Measurements from ENCODE around the gene LIME1.

Gene LIME1

GRCh38 chr20:63778857-63779256, 42.4 kb downstream of the LIME1 start:
- no peak for DNase-seq (ENCODE audit: low spot score)
- no peak for TF ChIP-seq CTCF (IDR thresholded peaks at IDR 0.05; ENCODE audit: borderline replicate concordance, control extremely low read depth, extremely low read depth, insufficient read depth, missing control alignments)
- in situ Hi-C loops (cut with MboI; ENCODE audit: low sequenced_read_pairs, unreplicated experiment) = no loop called here

- TF ChIP-seq CTCF (IDR thresholded peaks at IDR 0.05; ENCODE audit: borderline replicate concordance, control extremely low read depth, extremely low read depth, insufficient read depth, missing control alignments) = no peak
- no peak for DNase-seq (ENCODE audit: low spot score)
- in situ Hi-C loops (cut with MboI; ENCODE audit: low sequenced_read_pairs, unreplicated experiment) = no loop called here
Observed at GRCh38 chr20:63781181-63781580, 44.7 kb downstream of the LIME1 start.

GRCh38 chr20:63782051-63782471, 45.6 kb downstream of the LIME1 start:
- TF ChIP-seq CTCF (IDR thresholded peaks at IDR 0.05; ENCODE audit: borderline replicate concordance, control extremely low read depth, extremely low read depth, insufficient read depth, missing control alignments) = no peak
- DNase-seq (ENCODE audit: low spot score) = no peak
- in situ Hi-C loops (cut with MboI; ENCODE audit: low sequenced_read_pairs, unreplicated experiment) = no loop called here

- DNase-seq (ENCODE audit: low spot score) = no peak
- in situ Hi-C loops (cut with MboI; ENCODE audit: low sequenced_read_pairs, unreplicated experiment) = no loop called here
- no peak for TF ChIP-seq CTCF (IDR thresholded peaks at IDR 0.05; ENCODE audit: borderline replicate concordance, control extremely low read depth, extremely low read depth, insufficient read depth, missing control alignments)
Observed at GRCh38 chr20:63782521-63782971, 46.1 kb downstream of the LIME1 start.

GRCh38 chr20:63783970-63784369, 47.5 kb downstream of the LIME1 start:
- DNase-seq (ENCODE audit: low spot score) = no peak
- TF ChIP-seq CTCF (IDR thresholded peaks at IDR 0.05; ENCODE audit: borderline replicate concordance, control extremely low read depth, extremely low read depth, insufficient read depth, missing control alignments) = no peak
- in situ Hi-C loops (cut with MboI; ENCODE audit: low sequenced_read_pairs, unreplicated experiment) = no loop called here

- DNase-seq (ENCODE audit: low spot score) = no peak
- no peak for TF ChIP-seq CTCF (IDR thresholded peaks at IDR 0.05; ENCODE audit: borderline replicate concordance, control extremely low read depth, extremely low read depth, insufficient read depth, missing control alignments)
- in situ Hi-C loops (cut with MboI; ENCODE audit: low sequenced_read_pairs, unreplicated experiment) = no loop called here
Observed at GRCh38 chr20:63785691-63786131, 49.2 kb downstream of the LIME1 start.

- in situ Hi-C loops (cut with MboI; ENCODE audit: low sequenced_read_pairs, unreplicated experiment) = no loop called here
- TF ChIP-seq CTCF (IDR thresholded peaks at IDR 0.05; ENCODE audit: borderline replicate concordance, control extremely low read depth, extremely low read depth, insufficient read depth, missing control alignments) = no peak
- no peak for DNase-seq (ENCODE audit: low spot score)
Observed at GRCh38 chr20:63787302-63787701, 50.8 kb downstream of the LIME1 start.

Data from GM13976 (cell line).